Cerebellar nuclear complex (tissue), 1 donor: ENCODE data around the gene GPR37L1.
"Not testable (repeated sequence)": the region's sequence is repeated elsewhere in the genome, so short reads cannot be mapped to it uniquely, and the experiment has no call there.

Source experiments
- DNase-seq, 2 experiments: peaks; one replicate each; lab custom pipeline; 2025; lab: John Stamatoyannopoulos, UW

The GPR37L1 gene

DNA sequence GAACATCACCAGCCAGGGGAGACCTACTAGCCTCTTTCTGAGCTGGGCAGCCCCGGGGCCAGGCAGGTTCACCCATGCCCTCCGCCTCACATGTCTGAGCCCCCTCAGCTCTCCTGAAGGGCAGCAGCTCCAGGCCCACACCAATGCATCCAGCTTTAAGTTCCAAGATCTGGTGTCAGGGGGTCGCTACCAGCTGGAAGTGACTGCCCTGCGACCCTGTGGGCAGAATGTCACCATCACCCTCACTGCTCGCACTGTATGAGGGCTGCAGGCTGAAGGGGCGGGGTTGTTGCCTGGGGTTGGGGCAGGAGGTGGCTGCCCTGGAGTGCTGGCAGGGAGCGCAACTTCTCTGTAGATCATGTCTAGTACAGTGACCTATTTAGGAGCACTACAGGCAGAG, 46.1 kb downstream of the GPR37L1 start:
- no peak for DNase-seq

GRCh38 chr1:202170726-202171125, 48.0 kb downstream of the GPR37L1 start:
- DNase-seq, result no peak

DNA sequence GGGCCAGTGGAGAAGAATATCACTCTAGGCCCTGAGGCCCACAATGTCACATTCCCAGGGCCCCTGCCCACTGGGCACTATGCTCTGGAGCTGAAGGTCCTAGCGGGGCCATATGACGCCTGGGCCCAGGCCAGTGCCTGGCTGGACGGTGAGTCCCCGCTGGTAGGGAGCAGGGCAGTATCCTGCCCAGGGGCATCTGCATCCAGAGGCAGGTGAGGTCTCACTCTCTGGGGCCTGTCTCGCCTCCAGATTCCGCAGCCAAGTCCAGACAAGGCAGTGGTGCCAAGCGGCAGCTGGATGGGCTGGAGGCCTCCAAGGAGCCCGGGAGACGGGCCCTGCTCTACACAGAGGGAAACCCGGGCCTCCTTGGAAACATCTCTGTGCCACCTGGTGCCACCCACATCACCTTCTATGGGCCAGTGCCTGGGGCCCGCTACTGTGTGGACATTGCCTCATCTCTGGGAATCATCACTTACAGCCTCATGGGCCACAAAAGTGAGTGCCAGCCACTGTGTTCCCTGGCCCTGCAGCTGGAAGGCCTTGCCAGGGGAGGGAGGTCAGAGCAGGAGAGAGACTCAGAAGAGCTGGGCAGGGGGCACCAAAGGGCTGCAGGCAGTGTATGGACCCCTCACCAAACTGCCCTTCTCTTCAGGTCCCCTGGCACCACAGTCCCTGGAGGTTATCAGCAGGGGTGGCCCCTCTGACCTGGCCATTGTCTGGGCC, 48.7 kb downstream of the GPR37L1 start:
- DNase-seq, result no peak

GRCh38 chr1:202172015-202172355, 49.3 kb downstream of the GPR37L1 start:
- DNase-seq, result no peak

GRCh38 chr1:202173993-202174392, 51.3 kb downstream of the GPR37L1 start:
- no peak for DNase-seq

DNA sequence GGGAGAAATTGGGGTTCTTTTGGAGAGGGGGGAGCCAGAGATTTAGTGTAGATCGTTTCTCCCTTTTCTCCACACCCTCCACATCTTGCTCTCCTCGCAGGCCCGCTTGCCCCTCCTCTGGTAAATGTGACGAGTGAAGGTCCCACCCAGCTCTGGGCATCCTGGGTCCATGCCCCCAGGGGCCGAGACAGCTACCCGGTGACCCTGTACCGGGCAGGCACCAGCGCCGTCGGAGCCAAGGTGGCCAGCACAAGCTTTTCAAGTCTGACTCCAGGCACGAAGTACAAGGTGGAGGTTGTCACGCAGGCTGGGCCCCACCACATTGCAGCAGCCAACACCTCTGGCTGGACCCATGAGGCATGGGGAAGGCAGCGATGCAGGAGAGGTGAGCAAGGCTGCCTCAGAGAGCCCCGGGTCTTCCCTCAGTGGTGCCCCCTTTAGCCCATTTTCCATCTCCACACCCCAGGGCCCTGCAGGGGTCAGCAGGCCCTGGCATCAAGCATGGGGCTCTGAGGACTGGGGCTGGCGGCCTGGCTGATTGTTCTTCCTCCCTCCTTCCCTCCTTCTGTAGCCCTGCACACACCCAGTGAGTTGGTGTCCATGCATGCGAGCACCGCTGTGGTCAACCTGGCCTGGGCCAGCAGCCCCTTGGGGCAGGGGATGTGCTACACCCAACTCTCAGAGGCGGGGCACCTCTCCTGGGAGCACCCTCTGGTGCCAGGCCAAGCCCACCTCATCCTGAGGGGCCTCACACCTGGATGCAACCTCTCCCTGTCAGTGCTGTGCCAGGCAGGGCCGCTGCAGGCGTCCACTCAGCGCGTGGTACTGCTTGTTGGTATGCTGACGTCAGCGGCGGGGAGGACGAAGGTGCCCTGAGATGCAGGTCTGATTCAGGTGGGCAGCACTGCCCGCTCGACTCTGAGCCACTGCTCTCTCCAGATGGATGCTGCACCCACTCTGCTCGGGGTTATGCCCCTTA, 54.5 kb downstream of the GPR37L1 start:
- DNase-seq, result no peak

- no peak for DNase-seq
Observed at GRCh38 chr1:202179828-202180750, 57.4 kb downstream of the GPR37L1 start.

- DNase-seq, result not testable (repeated sequence)
Observed at GRCh38 chr1:202180751-202181139, 58.0 kb downstream of the GPR37L1 start.

- no peak for DNase-seq
Observed at GRCh38 chr1:202181586-202181985, 58.9 kb downstream of the GPR37L1 start.

GRCh38 chr1:202182040-202182877, 59.5 kb downstream of the GPR37L1 start:
- DNase-seq, result no peak
